Suprapubic skin (tissue), 4 donors: ENCODE data around the gene ABCD2. TPM values are rescaled to one million over a fixed set of nuclear protein-coding genes. Genes with fewer than 3 reads are reported as not detected.

ENCODE experiments used
- DNase-seq, 2 donors: peaks; one replicate each; pipeline ENCODE4 v3.0.0-alpha.2; 2019; ENCODE audit warnings: low spot score in 2 of 2
- H3K27ac ChIP-seq: fragments of 200-600 bp; sonication (generic); one replicate; pipeline ENCODE4 v1.5.1; 2019
- H3K27me3 ChIP-seq: fragments of 200-600 bp; sonication (generic); one replicate; pipeline ENCODE4 v1.5.1; 2019
- H3K36me3 ChIP-seq: fragments of 200-600 bp; sonication (generic); one replicate; pipeline ENCODE4 v1.5.1; 2019
- H3K4me1 ChIP-seq: fragments of 200-600 bp; sonication (generic); one replicate; pipeline ENCODE4 v1.5.1; 2019
- H3K4me3 ChIP-seq: fragments of 200-600 bp; sonication (generic); one replicate; pipeline ENCODE4 v1.5.1; 2019; ENCODE audit warnings: mild to moderate bottlenecking
- H3K9me3 ChIP-seq: fragments of 200-600 bp; sonication (generic); one replicate; pipeline ENCODE4 v1.5.1; 2019
- EP300 ChIP-seq: sonication (generic); formaldehyde crosslinking; IDR thresholded peaks from one replicate; pipeline ENCODE4 v1.6.1; 2017; ENCODE audit warnings: antibody characterized with exemption
- POLR2A ChIP-seq, 2 donors: fragments of 450-650 bp; IDR thresholded peaks; one replicate each; pipeline ENCODE4 v1.6.1; 2017; ENCODE audit warnings: antibody characterized with exemption in 2 of 2, mild to moderate bottlenecking in 2 of 2, moderate library complexity in 2 of 2
- POLR2AphosphoS5 ChIP-seq, 3 donors: sonication (generic); formaldehyde crosslinking; IDR thresholded peaks; one replicate each; pipeline ENCODE4 v1.6.1; 2017; ENCODE audit warnings: antibody characterized with exemption in 3 of 3
- WGBS: methylation state at CpG from one replicate; pipeline ENCODE4 v1.1.5; 2018; 5-methylcytosine and 5-hydroxymethylcytosine counted together
- total RNA-seq, 4 donors: library from RNA; depleted of rRNA; stranded (reverse); fragments of >200 nt; gene quantifications; one replicate each; pipeline ENCODE4 v1.1.0, GENCODE V29; 2016
- TF ChIP-seq, protein P1 (sequence below), 2 donors: fragments of 200-600 bp in 1 of 2; fragments of 450-650 bp in 1 of 2; sonication (generic) in 1 of 2; IDR thresholded peaks; one replicate each; pipeline ENCODE4 v1.5.1; 2016 to 2019; ENCODE audit warnings: antibody characterized with exemption in 2 of 2, mild to moderate bottlenecking in 1 of 2, moderate library complexity in 1 of 2

The ABCD2 gene
- total RNA-seq, 4 donors from 2014 or later = 0.08 to 0.72 (median 0.22) TPM

GRCh38 chr12:39574785-39575497 lies 44.7 kb downstream of the ABCD2 start:
- Histone ChIP-seq H3K9me3 (no peaks in the 10 kb centered on the region), H3K27ac (no peak overlapping the region), H3K36me3 (no peaks in the 10 kb centered on the region), H3K4me1 (no peaks in the 10 kb centered on the region), H3K27me3 (no peaks in the 10 kb centered on the region), H3K4me3 (no peak overlapping the region)
- DNase-seq = no peak
- TF ChIP-seq POLR2A (IDR thresholded peaks at IDR 0.05) (no peak), EP300 (no peak), POLR2AphosphoS5 (IDR thresholded peaks at IDR 0.05) (no peak)
- TF ChIP-seq, protein P1, sequence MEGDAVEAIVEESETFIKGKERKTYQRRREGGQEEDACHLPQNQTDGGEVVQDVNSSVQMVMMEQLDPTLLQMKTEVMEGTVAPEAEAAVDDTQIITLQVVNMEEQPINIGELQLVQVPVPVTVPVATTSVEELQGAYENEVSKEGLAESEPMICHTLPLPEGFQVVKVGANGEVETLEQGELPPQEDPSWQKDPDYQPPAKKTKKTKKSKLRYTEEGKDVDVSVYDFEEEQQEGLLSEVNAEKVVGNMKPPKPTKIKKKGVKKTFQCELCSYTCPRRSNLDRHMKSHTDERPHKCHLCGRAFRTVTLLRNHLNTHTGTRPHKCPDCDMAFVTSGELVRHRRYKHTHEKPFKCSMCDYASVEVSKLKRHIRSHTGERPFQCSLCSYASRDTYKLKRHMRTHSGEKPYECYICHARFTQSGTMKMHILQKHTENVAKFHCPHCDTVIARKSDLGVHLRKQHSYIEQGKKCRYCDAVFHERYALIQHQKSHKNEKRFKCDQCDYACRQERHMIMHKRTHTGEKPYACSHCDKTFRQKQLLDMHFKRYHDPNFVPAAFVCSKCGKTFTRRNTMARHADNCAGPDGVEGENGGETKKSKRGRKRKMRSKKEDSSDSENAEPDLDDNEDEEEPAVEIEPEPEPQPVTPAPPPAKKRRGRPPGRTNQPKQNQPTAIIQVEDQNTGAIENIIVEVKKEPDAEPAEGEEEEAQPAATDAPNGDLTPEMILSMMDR (IDR thresholded peaks at IDR 0.05) = no peak
- 74% methylated on average over 4 of the region's 4 CpGs for WGBS

- no peak for TF ChIP-seq EP300
- no peak for TF ChIP-seq POLR2AphosphoS5 (IDR thresholded peaks at IDR 0.05)
- no peak for TF ChIP-seq POLR2A (IDR thresholded peaks at IDR 0.05)
- no peaks in the 10 kb centered on the region for H3K9me3 ChIP-seq
- 96% methylated on average over 1 of the region's 1 CpG for WGBS
These were observed 45.2 kb downstream of the ABCD2 start for GRCh38 chr12:39574378-39574777.

GRCh38 chr12:39573971-39574370 lies 45.6 kb downstream of the ABCD2 start:
- Histone ChIP-seq H3K9me3 (no peaks in the 10 kb centered on the region), H3K27me3 (no peaks in the 10 kb centered on the region), H3K36me3 (no peaks in the 10 kb centered on the region), H3K4me1 (no peaks in the 10 kb centered on the region), H3K4me3 (no peak overlapping the region), H3K27ac (no peak overlapping the region)
- DNase-seq = no peak
- TF ChIP-seq, protein P1 (IDR thresholded peaks at IDR 0.05) = no peak
- TF ChIP-seq EP300 = no peak
- TF ChIP-seq POLR2A (IDR thresholded peaks at IDR 0.05) = no peak
- no peak for TF ChIP-seq POLR2AphosphoS5 (IDR thresholded peaks at IDR 0.05)
- 61% methylated on average over 2 of the region's 2 CpGs for WGBS

More at GRCh38 chr12:39574378-39574777, 45.2 kb downstream of the ABCD2 start:
- Histone ChIP-seq H3K4me3 (no peak overlapping the region), H3K4me1 (no peaks in the 10 kb centered on the region), H3K36me3 (no peaks in the 10 kb centered on the region), H3K27me3 (no peaks in the 10 kb centered on the region), H3K27ac (no peak overlapping the region)
- DNase-seq = no peak

- Histone ChIP-seq H3K4me3 (no peak overlapping the region), H3K4me1 (no peaks in the 10 kb centered on the region), H3K36me3 (no peaks in the 10 kb centered on the region), H3K27ac (no peak overlapping the region), H3K27me3 (no peaks in the 10 kb centered on the region), H3K9me3 (no peaks in the 10 kb centered on the region)
- TF ChIP-seq EP300 = no peak
- no peak for TF ChIP-seq POLR2AphosphoS5 (IDR thresholded peaks at IDR 0.05)
- TF ChIP-seq, protein P1 (IDR thresholded peaks at IDR 0.05) = no peak
- no peak for TF ChIP-seq POLR2A (IDR thresholded peaks at IDR 0.05)
- DNase-seq = no peak
These were observed 47.1 kb downstream of the ABCD2 start for GRCh38 chr12:39572551-39572950.

GRCh38 chr12:39571351-39571750 lies 48.3 kb downstream of the ABCD2 start:
- Histone ChIP-seq H3K4me3 (no peak overlapping the region), H3K27ac (no peak overlapping the region), H3K27me3 (no peaks in the 10 kb centered on the region), H3K4me1 (no peaks in the 10 kb centered on the region), H3K9me3 (no peaks in the 10 kb centered on the region), H3K36me3 (no peaks in the 10 kb centered on the region)
- 62% methylated on average over 4 of the region's 4 CpGs for WGBS
- DNase-seq = no peak
- TF ChIP-seq POLR2A (IDR thresholded peaks at IDR 0.05) (no peak), EP300 (no peak), POLR2AphosphoS5 (IDR thresholded peaks at IDR 0.05) (no peak)
- TF ChIP-seq, protein P1 (IDR thresholded peaks at IDR 0.05) = no peak
